DOHH2 (cell line): Measurements from ENCODE around the gene SALL4.
"Not testable (repeated sequence)": the region's sequence is repeated elsewhere in the genome, so short reads cannot be mapped to it uniquely, and the experiment has no call there.

Source experiments
- H3F3A ChIP-seq: fragments of 200-600 bp; sonication (generic), shearing (Covaris generic); 2 replicates; pipeline ENCODE4 v1.6.0; 2016; ENCODE audit warnings: antibody characterized with exemption, mild to moderate bottlenecking; ENCODE audit not compliant: control insufficient read depth, insufficient read depth
- H3K27ac ChIP-seq: fragments of 200-600 bp; sonication (generic); 2 replicates; pipeline ENCODE4 v1.5.1; 2014; ENCODE audit warnings: low read depth, mild to moderate bottlenecking, low read length, moderate library complexity
- H3K27me3 ChIP-seq: fragments of 200-600 bp; sonication (generic); 2 replicates; pipeline ENCODE4 v1.6.1; 2014; ENCODE audit warnings: mild to moderate bottlenecking, low read length, mixed read lengths; ENCODE audit not compliant: control insufficient read depth
- H3K36me3 ChIP-seq: fragments of 200-600 bp; sonication (generic); 2 replicates; pipeline ENCODE4 v1.6.1; 2014; ENCODE audit warnings: mild to moderate bottlenecking, low read length, moderate library complexity, mixed read lengths; ENCODE audit not compliant: control insufficient read depth
- H3K4me1 ChIP-seq: fragments of 200-600 bp; sonication (generic); 2 replicates; pipeline ENCODE4 v1.6.1; 2014; ENCODE audit warnings: mild to moderate bottlenecking, low read length, mixed read lengths; ENCODE audit not compliant: control insufficient read depth
- H3K4me2 ChIP-seq: fragments of 200-600 bp; sonication (generic); 2 replicates; pipeline ENCODE4 v1.6.0; 2014; ENCODE audit warnings: mild to moderate bottlenecking, low read length, moderate library complexity
- H3K4me3 ChIP-seq: fragments of 200-600 bp; sonication (generic); 2 replicates; pipeline ENCODE4 v1.5.1; 2014; ENCODE audit warnings: mild to moderate bottlenecking, low read length, mixed read lengths
- H3K79me2 ChIP-seq: fragments of 200-600 bp; sonication (generic); 2 replicates; pipeline ENCODE4 v1.6.1; 2014; ENCODE audit warnings: mild to moderate bottlenecking, low read length, mixed read lengths; ENCODE audit not compliant: control insufficient read depth
- H3K9me2 ChIP-seq: fragments of 200-600 bp; sonication (generic); replicated peaks from 2 replicates; pipeline ENCODE4 v1.6.1; 2014; ENCODE audit warnings: mild to moderate bottlenecking, low read length, mixed read lengths; ENCODE audit not compliant: control insufficient read depth
- H3K9me3 ChIP-seq: fragments of 200-600 bp; sonication (generic); 2 replicates; pipeline ENCODE4 v1.6.1; 2014; ENCODE audit warnings: antibody characterized with exemption, low read length, mixed read lengths; ENCODE audit not compliant: control insufficient read depth, insufficient read depth
- H4K20me1 ChIP-seq: fragments of 200-600 bp; sonication (generic); 2 replicates; pipeline ENCODE4 v1.6.0; 2014; ENCODE audit warnings: low read depth, mild to moderate bottlenecking, antibody characterized with exemption, low read length, moderate library complexity; ENCODE audit not compliant: control insufficient read depth, insufficient read depth
- EZH2phosphoT487 ChIP-seq: fragments of 200-600 bp; sonication (generic); IDR thresholded peaks from 2 replicates; pipeline ENCODE4 v1.6.1; 2017; ENCODE audit warnings: borderline replicate concordance, mild to moderate bottlenecking, antibody characterized with exemption, low read length, moderate library complexity, mixed read lengths
- TF ChIP-seq, protein P1 (sequence below): fragments of 200-600 bp; sonication (generic); IDR thresholded peaks from one replicate; pipeline ENCODE4 v1.5.1; 2014; ENCODE audit warnings: antibody characterized with exemption, mild to moderate bottlenecking, low read depth, low read length; ENCODE audit not compliant: poor library complexity, severe bottlenecking

The SALL4 gene

DNA sequence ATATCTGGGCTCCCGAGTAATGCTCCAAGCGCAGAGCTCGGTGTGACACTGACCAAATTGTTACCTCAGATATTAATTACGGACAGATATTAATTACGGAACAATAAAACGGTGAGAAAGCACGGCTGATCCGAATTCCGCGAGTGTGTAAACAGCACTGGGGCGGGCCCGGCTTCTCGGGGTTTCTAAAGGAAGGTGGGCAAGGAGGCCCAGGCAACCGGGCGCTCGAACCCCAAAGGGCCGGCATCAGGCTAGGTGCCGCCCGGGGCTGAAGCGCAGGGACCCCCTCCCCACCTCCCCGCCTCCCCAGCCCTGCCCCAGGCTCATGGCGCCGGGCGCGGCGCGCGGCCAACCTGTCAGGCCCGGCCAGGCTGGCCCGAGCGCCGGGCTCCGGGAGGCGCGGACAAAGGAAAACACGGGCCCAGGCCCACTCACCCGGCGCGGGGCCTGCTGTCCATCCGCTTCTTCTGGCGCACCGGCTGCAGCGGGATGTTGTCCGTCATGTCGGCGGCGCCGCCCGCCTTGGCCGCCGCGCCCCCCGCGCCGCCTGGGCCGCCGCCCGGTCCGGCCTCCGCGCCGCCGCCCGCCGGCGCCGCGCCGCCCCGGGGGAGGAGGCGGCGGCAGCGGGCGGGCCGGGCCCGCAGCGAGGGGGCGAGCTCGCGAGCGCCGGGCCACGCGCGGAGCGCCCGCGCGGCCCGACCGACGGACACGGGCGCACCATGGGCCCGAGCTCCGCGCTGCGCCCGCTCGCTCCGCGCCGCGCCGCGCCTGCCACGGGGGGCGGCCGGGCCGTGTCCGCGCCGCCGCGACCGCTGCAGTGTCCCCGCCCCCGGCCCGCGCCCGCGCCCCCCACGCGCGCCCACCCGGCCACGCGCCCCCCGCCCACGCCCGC, 34.2 kb downstream of the SALL4 start, which contains the start of gene ATP9A:
Gene ATP9A (minus strand): TSS at position 524 of the 892 bp plus-strand sequence. CDS start 21 bp downstream, at position 503.
- no peak within 1 kb of the TSS for H3K27ac ChIP-seq
- no peak for TF ChIP-seq EZH2phosphoT487
- TF ChIP-seq, protein P1, sequence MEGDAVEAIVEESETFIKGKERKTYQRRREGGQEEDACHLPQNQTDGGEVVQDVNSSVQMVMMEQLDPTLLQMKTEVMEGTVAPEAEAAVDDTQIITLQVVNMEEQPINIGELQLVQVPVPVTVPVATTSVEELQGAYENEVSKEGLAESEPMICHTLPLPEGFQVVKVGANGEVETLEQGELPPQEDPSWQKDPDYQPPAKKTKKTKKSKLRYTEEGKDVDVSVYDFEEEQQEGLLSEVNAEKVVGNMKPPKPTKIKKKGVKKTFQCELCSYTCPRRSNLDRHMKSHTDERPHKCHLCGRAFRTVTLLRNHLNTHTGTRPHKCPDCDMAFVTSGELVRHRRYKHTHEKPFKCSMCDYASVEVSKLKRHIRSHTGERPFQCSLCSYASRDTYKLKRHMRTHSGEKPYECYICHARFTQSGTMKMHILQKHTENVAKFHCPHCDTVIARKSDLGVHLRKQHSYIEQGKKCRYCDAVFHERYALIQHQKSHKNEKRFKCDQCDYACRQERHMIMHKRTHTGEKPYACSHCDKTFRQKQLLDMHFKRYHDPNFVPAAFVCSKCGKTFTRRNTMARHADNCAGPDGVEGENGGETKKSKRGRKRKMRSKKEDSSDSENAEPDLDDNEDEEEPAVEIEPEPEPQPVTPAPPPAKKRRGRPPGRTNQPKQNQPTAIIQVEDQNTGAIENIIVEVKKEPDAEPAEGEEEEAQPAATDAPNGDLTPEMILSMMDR, result peak; percentile 2
- no peaks in the 10 kb centered on the region for H3K27me3 ChIP-seq
- H3F3A ChIP-seq, result no peaks in the 10 kb centered on the region
- H4K20me1 ChIP-seq, result no peaks in the 10 kb centered on the region
- peak within 1 kb of the TSS; percentile 35; the same call in 1 of the 2 replicates for H3K4me3 ChIP-seq
- H3K4me1 ChIP-seq, result no peaks in the 10 kb centered on the region
- no peaks in the 10 kb centered on the region for H3K36me3 ChIP-seq
- no peaks in the 10 kb centered on the region for H3K9me3 ChIP-seq
- H3K79me2 ChIP-seq, result no peaks in the 10 kb centered on the region
- H3K4me2 ChIP-seq, result peak within 1 kb of the TSS; percentile 43; the same call in 1 of the 2 replicates
- H3K9me2 ChIP-seq, result no peaks in the 10 kb centered on the region

DNA sequence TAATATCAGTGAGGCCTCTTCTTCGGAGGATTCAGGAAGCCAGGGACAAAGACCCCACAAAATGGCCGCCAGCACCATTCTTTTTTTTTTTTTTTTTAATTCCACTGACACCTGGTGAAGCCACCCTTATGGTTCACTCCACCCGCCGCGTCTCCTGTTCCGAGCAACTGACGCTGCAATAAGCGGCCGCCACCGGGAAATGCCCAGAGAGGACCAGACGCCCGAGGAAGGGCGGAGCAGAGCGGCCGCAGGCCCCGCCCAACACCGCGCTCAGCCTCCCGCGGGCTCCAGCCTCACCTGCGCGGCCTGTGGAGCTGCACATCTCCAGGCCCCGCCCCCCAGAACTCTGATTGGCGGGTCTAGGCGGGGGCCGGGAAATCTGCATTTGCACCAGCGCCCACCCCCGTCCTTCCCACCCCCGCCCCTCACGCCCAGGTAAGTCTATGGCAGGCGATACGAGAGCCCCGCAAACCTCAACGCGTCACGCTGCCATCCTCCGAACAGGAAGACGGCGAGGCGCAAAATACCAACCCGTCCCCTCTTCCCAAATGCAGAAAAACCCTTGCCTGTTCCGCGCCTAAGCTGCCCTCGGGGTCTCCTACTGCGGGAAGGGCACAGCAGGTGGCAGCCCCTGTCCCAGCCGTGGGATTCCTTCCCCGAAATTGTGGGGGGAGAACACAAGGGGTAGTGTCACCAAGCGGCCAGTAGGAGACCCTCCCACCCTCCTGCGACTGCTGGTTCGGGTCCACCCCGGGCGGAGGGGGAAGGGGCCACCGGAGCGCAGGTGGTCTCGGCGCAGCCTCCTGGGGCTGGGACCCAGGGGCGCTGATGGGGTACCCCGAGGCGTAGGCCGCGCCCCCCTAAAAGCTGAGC, 35.1 kb downstream of the SALL4 start:
- Histone ChIP-seq H3K79me2 (no peaks in the 10 kb centered on the region), H3K27ac (no peak overlapping the region), H3F3A (no peaks in the 10 kb centered on the region), H3K9me3 (no peaks in the 10 kb centered on the region), H3K27me3 (no peaks in the 10 kb centered on the region), H4K20me1 (no peaks in the 10 kb centered on the region), H3K9me2 (no peaks in the 10 kb centered on the region), H3K36me3 (no peaks in the 10 kb centered on the region), H3K4me1 (no peaks in the 10 kb centered on the region), H3K4me2 (peak overlapping the region; percentile 43), H3K4me3 (peak overlapping the region; percentile 50)
- no peak for TF ChIP-seq EZH2phosphoT487
- TF ChIP-seq, protein P1, result peak; percentile 11

DNA sequence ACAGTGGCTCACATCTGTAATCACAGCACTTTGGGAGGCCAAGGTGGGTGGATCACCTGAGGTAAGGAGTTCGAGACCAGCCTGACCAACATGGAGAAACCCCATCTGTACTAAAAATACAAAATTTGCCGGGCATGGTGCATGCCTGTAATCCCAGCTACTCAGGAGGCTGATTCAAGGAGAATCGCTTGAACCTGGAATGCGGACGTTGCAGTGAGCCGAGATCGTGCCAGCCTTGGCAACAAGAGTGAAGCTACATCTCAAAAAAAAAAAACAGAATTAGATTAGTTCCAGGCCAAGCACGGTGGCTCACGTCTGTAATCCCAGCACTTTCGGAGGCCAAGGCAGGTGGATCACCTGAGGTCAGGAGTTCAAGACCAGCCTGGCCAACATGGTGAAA, 36.9 kb downstream of the SALL4 start:
- not testable (repeated sequence) for H3K9me2 ChIP-seq, H3K4me3 ChIP-seq, H3F3A ChIP-seq, H3K79me2 ChIP-seq, H4K20me1 ChIP-seq, H3K36me3 ChIP-seq, H3K4me2 ChIP-seq, H3K27me3 ChIP-seq, H3K9me3 ChIP-seq, H3K4me1 ChIP-seq, H3K27ac ChIP-seq
